B cell (primary cell): ENCODE measurements around the gene KCNK2. TPM values are rescaled to one million over a fixed set of nuclear protein-coding genes. Genes with fewer than 3 reads are reported as not detected.

Source experiments
- ATAC-seq: fragments of 200-7000 bp; cut with Tn5 transposase; one replicate; pipeline ENCODE4 v1.10.0; 2021; ENCODE audit warnings: low read depth, mild to moderate bottlenecking, moderate number of reproducible peaks, moderate library complexity
- CTCF ChIA-PET: fragments of 350-600 bp; sonication (Branson Sonifier 250); formaldehyde crosslinking; loops from one replicate; lab custom pipeline; 2021; ENCODE audit warnings: antibody characterized with exemption, inconsistent platforms; lab: Charles Lee
- POLR2A ChIA-PET: fragments of 350-600 bp; sonication (Branson Sonifier 250); formaldehyde crosslinking; loops from one replicate; lab custom pipeline; 2021; ENCODE audit warnings: antibody characterized with exemption; lab: Charles Lee
- DNase-seq: peaks from one replicate; pipeline ENCODE4 v3.0.0; 2013
- H2AFZ ChIP-seq: 2 replicates; pipeline ENCODE4 v1.6.1; 2012; ENCODE audit warnings: mild to moderate bottlenecking, low read depth, low read length; ENCODE audit not compliant: insufficient read depth, poor library complexity, severe bottlenecking
- H3K27ac ChIP-seq, 2 donors: 1 replicate in 1 of 2; 2 replicates in 1 of 2; pipeline ENCODE4 v1.5.1; 2012 to 2013; ENCODE audit warnings: low read length in 2 of 2, mild to moderate bottlenecking in 2 of 2, moderate library complexity in 1 of 2
- H3K27me3 ChIP-seq, 4 experiments: fragments of 200-600 bp in 1 of 4; sonication (generic) in 1 of 4; replicated peaks in 1 of 4; 1 replicate in 2 of 4; 2 replicates in 2 of 4; pipeline versions ENCODE4 v1.6.1 to v1.7.0; 2013 to 2016; ENCODE audit warnings: low read length in 3 of 4, mild to moderate bottlenecking in 2 of 4, mixed read lengths in 1 of 4, moderate library complexity in 1 of 4; ENCODE audit not compliant: insufficient read depth in 4 of 4, control insufficient read depth in 3 of 4; ENCODE audit errors: control extremely low read depth in 1 of 4
- H3K36me3 ChIP-seq, 2 experiments: replicated peaks in 1 of 2; 1 replicate in 1 of 2; 2 replicates in 1 of 2; pipeline versions ENCODE4 v1.6.1 to v1.7.1; 2013; ENCODE audit warnings: low read length in 1 of 2; ENCODE audit not compliant: insufficient read depth in 2 of 2, control insufficient read depth in 1 of 2; ENCODE audit errors: control extremely low read depth in 1 of 2, extremely low read depth in 1 of 2
- H3K4me1 ChIP-seq, 2 donors: fragments of 200-600 bp in 1 of 2; sonication (generic) in 1 of 2; 1 replicate in 1 of 2; 2 replicates in 1 of 2; pipeline versions ENCODE4 v1.5.1 to v1.6.1; 2013 to 2017; ENCODE audit warnings: low read length in 2 of 2; ENCODE audit not compliant: control insufficient read depth in 2 of 2, insufficient read depth in 2 of 2
- H3K4me2 ChIP-seq: replicated peaks from 2 replicates; pipeline ENCODE3; 2012; ENCODE audit warnings: mild to moderate bottlenecking, low read depth, low read length; ENCODE audit not compliant: poor library complexity, severe bottlenecking
- H3K4me3 ChIP-seq, 5 experiments: fragments of 200-600 bp in 1 of 5; sonication (generic) in 1 of 5; 1 replicate in 3 of 5; 2 replicates in 2 of 5; pipeline versions ENCODE4 v1.5.1 to v1.7.0; 2011 to 2016; ENCODE audit warnings: low read length in 4 of 5, mild to moderate bottlenecking in 4 of 5, low read depth in 2 of 5, control low read depth in 1 of 5, moderate library complexity in 1 of 5; ENCODE audit not compliant: insufficient read depth in 1 of 5; ENCODE audit errors: control extremely low read depth in 1 of 5, extremely low read depth in 1 of 5
- H3K79me2 ChIP-seq: fragments of 200-600 bp; sonication (generic); one replicate; pipeline ENCODE4 v1.6.0; 2016; ENCODE audit warnings: low read length; ENCODE audit not compliant: control insufficient read depth, insufficient read depth
- H3K9ac ChIP-seq: fragments of 200-600 bp; sonication (generic); 2 replicates; pipeline ENCODE4 v1.6.1; 2017; ENCODE audit warnings: mild to moderate bottlenecking, low read length, moderate library complexity
- H3K9me3 ChIP-seq, 3 donors: one replicate each; pipeline versions ENCODE4 v1.6.1 to v1.7.1; 2013; ENCODE audit warnings: low read length in 2 of 3; ENCODE audit not compliant: control insufficient read depth in 2 of 3, insufficient read depth in 1 of 3; ENCODE audit errors: control extremely low read depth in 1 of 3
- H4K20me1 ChIP-seq: 2 replicates; pipeline ENCODE4 v1.6.0; 2012; ENCODE audit warnings: mild to moderate bottlenecking, low read length; ENCODE audit not compliant: insufficient read depth, control insufficient read depth, poor library complexity, severe bottlenecking
- H3K27ac Mint-ChIP-seq: one replicate; pipeline ENCODE4 v1.8.0; 2021; ENCODE audit warnings: mixed read lengths
- H3K27me3 Mint-ChIP-seq: one replicate; pipeline ENCODE4 v1.8.0; 2021; ENCODE audit warnings: mixed read lengths
- H3K4me1 Mint-ChIP-seq: one replicate; pipeline ENCODE4 v1.8.0; 2021; ENCODE audit warnings: mixed read lengths
- H3K4me3 Mint-ChIP-seq: one replicate; pipeline ENCODE4 v1.8.0; 2021; ENCODE audit warnings: mixed read lengths
- H3K9me3 Mint-ChIP-seq: one replicate; pipeline ENCODE4 v1.8.0; 2022; ENCODE audit warnings: mixed read lengths; ENCODE audit not compliant: insufficient read depth
- CTCF ChIP-seq: fragments of 200-600 bp; IDR thresholded peaks from one replicate; pipeline ENCODE4 v1.8.0; 2022; ENCODE audit warnings: antibody characterized with exemption, mild to moderate bottlenecking
- EZH2 ChIP-seq: IDR thresholded peaks from 2 replicates; pipeline ENCODE4 v1.6.1; 2012; ENCODE audit warnings: borderline replicate concordance, low read depth, mild to moderate bottlenecking, moderate library complexity, low read length; ENCODE audit not compliant: insufficient read depth, poor library complexity, severe bottlenecking
- WGBS: methylation state at CpG from one replicate; pipeline ENCODE4 v1.1.5; 2013; ENCODE audit warnings: missing lambda C conversion rate; ENCODE audit not compliant: insufficient coverage; 5-methylcytosine and 5-hydroxymethylcytosine counted together
- intact Hi-C: fragments of 100-400 bp; cut with micrococcal nuclease; formaldehyde crosslinking; loops from one replicate; pipeline ENCODE4 v1.10.0; 2022
- polyA plus RNA-seq: library from polyadenylated mRNA; depleted of rRNA; stranded (reverse); fragments of >200 nt; gene quantifications from 2 replicates; pipeline ENCODE4 v1.2.3, GENCODE V29; 2012
- total RNA-seq, 2 donors: library from RNA; stranded (reverse); fragments of 120-200 nt in 1 of 2; gene quantifications; 1 replicate in 1 of 2; 2 replicates in 1 of 2; pipeline versions ENCODE4 v1.2.3 to v1.2.4, GENCODE V29; 2013 to 2022

The KCNK2 gene
- total and polyA plus RNA-seq, 2 donors (not counting 1 experiment from before 2014, with no cell fraction given), result not detected

GRCh38 chr1:215279682-215280081 lies 197.1 kb downstream of the KCNK2 start:
- DNase-seq (no peak), ATAC-seq (no peak)
- H3K4me1 ChIP-seq, result no peaks in the 10 kb centered on the region
- no peak overlapping the region for H3K4me3 ChIP-seq
- no peaks in the 10 kb centered on the region for H3K36me3 ChIP-seq
- H3K9ac ChIP-seq, result no peak overlapping the region
- H3K27me3 ChIP-seq, result no peaks in the 10 kb centered on the region
- no peak overlapping the region for H3K4me3 Mint-ChIP-seq
- peaks cover 1% of the 10 kb centered on the region for H3K9me3 Mint-ChIP-seq
- TF ChIP-seq EZH2 (no peak), CTCF (no peak)
- no peaks in the 10 kb centered on the region for H3K9me3 ChIP-seq
- ChIA-PET POLR2A (no interaction called here), CTCF (no interaction called here)
- no peaks in the 10 kb centered on the region for H3K4me1 Mint-ChIP-seq
- H3K79me2 ChIP-seq, result no peaks in the 10 kb centered on the region
- H3K27ac Mint-ChIP-seq, result no peak overlapping the region
- H3K27ac ChIP-seq, result no peak overlapping the region
- intact Hi-C loops, result no loop called here
- no peak overlapping the region for H3K4me2 ChIP-seq
- H2AFZ ChIP-seq, result no peak overlapping the region
- WGBS, result 95% methylated on average over 2 of the region's 3 CpGs
- H4K20me1 ChIP-seq, result no peaks in the 10 kb centered on the region
- no peaks in the 10 kb centered on the region for H3K27me3 Mint-ChIP-seq

- WGBS, result 68% methylated on average over 3 of the region's 3 CpGs
Observed at GRCh38 chr1:215282557-215282956, 200.0 kb downstream of the KCNK2 start.

More at GRCh38 chr1:215282557-215282956, 200.0 kb downstream of the KCNK2 start:
- ATAC-seq (no peak), DNase-seq (no peak)
- H3K27me3 ChIP-seq, result no peaks in the 10 kb centered on the region
- TF ChIP-seq CTCF (no peak), EZH2 (no peak)
- no peaks in the 10 kb centered on the region for H3K27me3 Mint-ChIP-seq
- H3K4me1 ChIP-seq, result no peaks in the 10 kb centered on the region
- POLR2A ChIA-PET, result no interaction called here
- H3K9ac ChIP-seq, result no peak overlapping the region
- peaks cover 1% of the 10 kb centered on the region for H3K9me3 Mint-ChIP-seq
- no peaks in the 10 kb centered on the region for H4K20me1 ChIP-seq
- no peaks in the 10 kb centered on the region for H3K36me3 ChIP-seq
- CTCF ChIA-PET, result no interaction called here
- H3K4me3 Mint-ChIP-seq, result no peak overlapping the region
- no peaks in the 10 kb centered on the region for H3K79me2 ChIP-seq
- no peak overlapping the region for H3K4me2 ChIP-seq
- no peaks in the 10 kb centered on the region for H3K4me1 Mint-ChIP-seq
- H3K27ac ChIP-seq, result no peak overlapping the region
- H2AFZ ChIP-seq, result no peak overlapping the region
- H3K9me3 ChIP-seq, result no peaks in the 10 kb centered on the region
- no peak overlapping the region for H3K4me3 ChIP-seq
- H3K27ac Mint-ChIP-seq, result no peak overlapping the region
- intact Hi-C loops, result no loop called here
